ENCODE results near the gene ACOT12. TPM values are rescaled to one million over a fixed set of nuclear protein-coding genes. Genes with fewer than 3 reads are reported as not detected.

ACOT12 gene
- total RNA-seq, 1 experiment from 2014 or later, result not detected

DNA sequence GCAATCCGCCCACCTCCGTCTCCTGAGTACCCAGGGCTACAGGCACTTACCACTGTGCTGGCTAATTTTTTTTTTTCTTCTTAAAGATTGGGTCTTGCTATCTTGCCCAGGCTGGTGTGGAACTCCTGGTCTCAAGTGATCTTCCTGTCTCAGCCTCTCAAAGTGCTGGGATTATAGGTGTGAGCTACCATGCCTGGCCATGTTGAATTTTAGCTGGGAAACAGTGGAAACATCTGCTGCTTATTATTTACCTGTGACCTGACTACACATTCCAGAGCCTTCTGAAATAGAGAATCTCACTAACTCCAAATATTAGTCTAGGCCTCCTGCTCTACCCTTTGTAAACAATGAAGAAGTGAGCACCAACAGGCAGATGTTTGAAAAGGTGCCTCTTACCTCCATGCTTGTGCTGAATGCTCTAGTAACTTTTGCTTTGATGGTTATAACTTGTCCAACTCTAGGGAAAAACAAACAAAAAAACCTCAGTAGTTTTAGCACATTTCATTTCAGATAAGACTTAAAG lies 22.5 kb downstream of the ACOT12 start:
- H3K27me3 Mint-ChIP-seq (ENCODE audit: low read depth), result peaks cover 7% of the 10 kb centered on the region
- no peaks in the 10 kb centered on the region for H3K4me1 Mint-ChIP-seq
- TF ChIP-seq FOXP1 (CRISPR knock-in tag; IDR thresholded peaks at IDR 0.05; ENCODE audit: borderline replicate concordance) (no peak), GABPB1 (CRISPR knock-in tag; IDR thresholded peaks at IDR 0.05) (peak; percentile 9; the same call in 1 of the 2 replicates)
- CTCF ChIA-PET, result interaction anchor here (0.6 kb wide), 1 partner anchor 10 kb away, joined by 4 read pairs; no protein-coding TSS in a partner anchor
- ATAC-seq, result no peak
- POLR2A ChIA-PET, result no interaction called here
- H3K4me3 Mint-ChIP-seq, result no peak overlapping the region
- H3K9me3 Mint-ChIP-seq, result no peaks in the 10 kb centered on the region
- DNase-seq (ENCODE audit: low spot score), result no peak
- H3K27ac Mint-ChIP-seq, result no peak overlapping the region
- no peaks in the 10 kb centered on the region for H3K36me3 Mint-ChIP-seq

DNA sequence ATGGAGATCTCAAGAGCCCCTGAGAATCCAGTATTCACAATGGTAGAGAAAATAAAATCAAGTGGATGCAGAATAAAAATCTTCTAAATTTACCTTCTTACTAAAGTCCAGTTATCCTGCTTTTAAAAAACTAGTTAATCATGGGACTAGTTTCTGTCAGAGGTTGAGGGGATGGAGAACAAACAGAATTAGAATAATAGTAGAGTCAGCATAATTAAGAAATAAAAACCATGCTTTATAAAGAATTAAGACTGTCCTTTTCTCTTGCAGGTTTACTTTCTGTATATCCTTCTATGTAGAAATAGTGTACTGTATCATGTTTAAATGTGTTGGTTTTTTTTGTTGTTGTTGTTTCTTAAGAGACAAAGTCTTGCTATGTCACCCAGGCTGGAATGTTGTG lies 23.0 kb downstream of the ACOT12 start:
- TF ChIP-seq, protein P1, sequence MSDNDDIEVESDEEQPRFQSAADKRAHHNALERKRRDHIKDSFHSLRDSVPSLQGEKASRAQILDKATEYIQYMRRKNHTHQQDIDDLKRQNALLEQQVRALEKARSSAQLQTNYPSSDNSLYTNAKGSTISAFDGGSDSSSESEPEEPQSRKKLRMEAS (CRISPR knock-in tag; IDR thresholded peaks at IDR 0.05), result no peak
- TF ChIP-seq GABPB1 (CRISPR knock-in tag; IDR thresholded peaks at IDR 0.05), result no peak
- no peak for TF ChIP-seq ZNF219 (CRISPR knock-in tag; IDR thresholded peaks at IDR 0.05; ENCODE audit: borderline replicate concordance)
- TF ChIP-seq, protein P2, sequence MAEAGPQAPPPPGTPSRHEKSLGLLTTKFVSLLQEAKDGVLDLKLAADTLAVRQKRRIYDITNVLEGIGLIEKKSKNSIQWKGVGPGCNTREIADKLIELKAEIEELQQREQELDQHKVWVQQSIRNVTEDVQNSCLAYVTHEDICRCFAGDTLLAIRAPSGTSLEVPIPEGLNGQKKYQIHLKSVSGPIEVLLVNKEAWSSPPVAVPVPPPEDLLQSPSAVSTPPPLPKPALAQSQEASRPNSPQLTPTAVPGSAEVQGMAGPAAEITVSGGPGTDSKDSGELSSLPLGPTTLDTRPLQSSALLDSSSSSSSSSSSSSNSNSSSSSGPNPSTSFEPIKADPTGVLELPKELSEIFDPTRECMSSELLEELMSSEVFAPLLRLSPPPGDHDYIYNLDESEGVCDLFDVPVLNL (CRISPR knock-in tag; IDR thresholded peaks at IDR 0.05; ENCODE audit: borderline replicate concordance, low read depth), result no peak
- TF ChIP-seq TCF7 (CRISPR knock-in tag; IDR thresholded peaks at IDR 0.05; ENCODE audit: low read depth), result no peak
- no peak for TF ChIP-seq ATF1 (CRISPR knock-in tag; IDR thresholded peaks at IDR 0.05)
- no peak for TF ChIP-seq ZNF263 (CRISPR knock-in tag; IDR thresholded peaks at IDR 0.05; ENCODE audit: low read depth)
- TF ChIP-seq JUN (CRISPR knock-in tag; IDR thresholded peaks at IDR 0.05), result no peak
- TF ChIP-seq, protein P3, sequence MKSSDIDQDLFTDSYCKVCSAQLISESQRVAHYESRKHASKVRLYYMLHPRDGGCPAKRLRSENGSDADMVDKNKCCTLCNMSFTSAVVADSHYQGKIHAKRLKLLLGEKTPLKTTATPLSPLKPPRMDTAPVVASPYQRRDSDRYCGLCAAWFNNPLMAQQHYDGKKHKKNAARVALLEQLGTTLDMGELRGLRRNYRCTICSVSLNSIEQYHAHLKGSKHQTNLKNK (CRISPR knock-in tag; IDR thresholded peaks at IDR 0.05), result no peak
- no peak for TF ChIP-seq CREB1 (CRISPR knock-in tag; IDR thresholded peaks at IDR 0.05)
- TF ChIP-seq OVOL2 (CRISPR knock-in tag; IDR thresholded peaks at IDR 0.05; ENCODE audit: borderline replicate concordance), result no peak
- no peak for TF ChIP-seq ETV6 (CRISPR knock-in tag; IDR thresholded peaks at IDR 0.05)
- TF ChIP-seq, protein P4, sequence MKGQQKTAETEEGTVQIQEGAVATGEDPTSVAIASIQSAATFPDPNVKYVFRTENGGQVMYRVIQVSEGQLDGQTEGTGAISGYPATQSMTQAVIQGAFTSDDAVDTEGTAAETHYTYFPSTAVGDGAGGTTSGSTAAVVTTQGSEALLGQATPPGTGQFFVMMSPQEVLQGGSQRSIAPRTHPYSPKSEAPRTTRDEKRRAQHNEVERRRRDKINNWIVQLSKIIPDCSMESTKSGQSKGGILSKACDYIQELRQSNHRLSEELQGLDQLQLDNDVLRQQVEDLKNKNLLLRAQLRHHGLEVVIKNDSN (CRISPR knock-in tag; IDR thresholded peaks at IDR 0.05), result no peak
- TF ChIP-seq, protein P5, sequence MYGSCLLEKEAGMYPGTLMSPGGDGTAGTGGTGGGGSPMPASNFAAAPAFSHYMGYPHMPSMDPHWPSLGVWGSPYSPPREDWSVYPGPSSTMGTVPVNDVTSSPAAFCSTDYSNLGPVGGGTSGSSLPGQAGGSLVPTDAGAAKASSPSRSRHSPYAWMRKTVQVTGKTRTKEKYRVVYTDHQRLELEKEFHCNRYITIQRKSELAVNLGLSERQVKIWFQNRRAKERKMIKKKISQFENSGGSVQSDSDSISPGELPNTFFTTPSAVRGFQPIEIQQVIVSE (CRISPR knock-in tag; IDR thresholded peaks at IDR 0.05; ENCODE audit: borderline replicate concordance), result no peak
- POLR2A ChIA-PET, result no interaction called here
- no peak for DNase-seq (ENCODE audit: low spot score)
- H3K9me3 Mint-ChIP-seq, result no peaks in the 10 kb centered on the region
- peaks cover 3% of the 10 kb centered on the region for H3K27me3 Mint-ChIP-seq (ENCODE audit: low read depth)
- no peak overlapping the region for H3K27ac Mint-ChIP-seq
- no peaks in the 10 kb centered on the region for H3K4me1 Mint-ChIP-seq
- H3K4me3 Mint-ChIP-seq, result no peak overlapping the region
- no peaks in the 10 kb centered on the region for H3K36me3 Mint-ChIP-seq
- no peak for ATAC-seq
- CTCF ChIA-PET, result no interaction called here

DNA sequence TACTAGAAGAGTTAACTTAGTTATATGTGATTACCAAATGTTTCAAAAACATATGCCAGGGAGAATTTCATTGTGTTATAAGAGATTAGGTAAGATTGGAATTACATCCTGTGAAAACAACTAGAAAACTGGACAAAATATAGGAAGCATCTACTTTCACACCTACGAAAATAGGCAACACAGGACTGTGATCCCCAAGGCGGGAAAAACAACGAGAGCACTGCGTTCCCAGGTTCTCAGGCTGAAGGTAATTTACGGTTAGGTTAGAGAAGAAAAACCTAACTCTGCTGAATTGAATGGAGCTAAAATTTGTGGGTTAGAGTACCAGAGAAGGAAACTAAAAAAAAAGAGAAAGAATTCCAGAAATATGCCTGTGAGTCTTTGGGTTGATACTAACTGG lies 28.4 kb downstream of the ACOT12 start:
- Mint-ChIP-seq H3K27ac (no peak overlapping the region), H3K36me3 (no peaks in the 10 kb centered on the region), H3K9me3 (no peaks in the 10 kb centered on the region), H3K4me3 (no peak overlapping the region), H3K4me1 (no peaks in the 10 kb centered on the region), H3K27me3 (ENCODE audit: low read depth) (no peaks in the 10 kb centered on the region)
- ATAC-seq, result no peak
- POLR2A ChIA-PET, result no interaction called here
- CTCF ChIA-PET, result no interaction called here
- no peak for DNase-seq (ENCODE audit: low spot score)
- no peak for TF ChIP-seq ZNF121 (CRISPR knock-in tag; IDR thresholded peaks at IDR 0.05)
- TF ChIP-seq, protein P6, sequence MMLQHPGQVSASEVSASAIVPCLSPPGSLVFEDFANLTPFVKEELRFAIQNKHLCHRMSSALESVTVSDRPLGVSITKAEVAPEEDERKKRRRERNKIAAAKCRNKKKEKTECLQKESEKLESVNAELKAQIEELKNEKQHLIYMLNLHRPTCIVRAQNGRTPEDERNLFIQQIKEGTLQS (CRISPR knock-in tag; conservative IDR thresholded peaks at IDR 0.05), result no peak
- TF ChIP-seq PRRX2 (CRISPR knock-in tag; IDR thresholded peaks at IDR 0.05), result no peak
- no peak for TF ChIP-seq MYBL2 (CRISPR knock-in tag; IDR thresholded peaks at IDR 0.05)
- TF ChIP-seq ZNF317 (CRISPR knock-in tag; IDR thresholded peaks at IDR 0.05; ENCODE audit: borderline replicate concordance, low read depth), result no peak
- no peak for TF ChIP-seq SP1 (CRISPR knock-in tag; conservative IDR thresholded peaks at IDR 0.05)
- no peak for TF ChIP-seq JAZF1 (CRISPR knock-in tag; IDR thresholded peaks at IDR 0.05)
- TF ChIP-seq ZNF232 (CRISPR knock-in tag; IDR thresholded peaks at IDR 0.05), result no peak
- TF ChIP-seq ESRRA (CRISPR knock-in tag; IDR thresholded peaks at IDR 0.05; ENCODE audit: borderline replicate concordance), result no peak
- TF ChIP-seq, protein P7, sequence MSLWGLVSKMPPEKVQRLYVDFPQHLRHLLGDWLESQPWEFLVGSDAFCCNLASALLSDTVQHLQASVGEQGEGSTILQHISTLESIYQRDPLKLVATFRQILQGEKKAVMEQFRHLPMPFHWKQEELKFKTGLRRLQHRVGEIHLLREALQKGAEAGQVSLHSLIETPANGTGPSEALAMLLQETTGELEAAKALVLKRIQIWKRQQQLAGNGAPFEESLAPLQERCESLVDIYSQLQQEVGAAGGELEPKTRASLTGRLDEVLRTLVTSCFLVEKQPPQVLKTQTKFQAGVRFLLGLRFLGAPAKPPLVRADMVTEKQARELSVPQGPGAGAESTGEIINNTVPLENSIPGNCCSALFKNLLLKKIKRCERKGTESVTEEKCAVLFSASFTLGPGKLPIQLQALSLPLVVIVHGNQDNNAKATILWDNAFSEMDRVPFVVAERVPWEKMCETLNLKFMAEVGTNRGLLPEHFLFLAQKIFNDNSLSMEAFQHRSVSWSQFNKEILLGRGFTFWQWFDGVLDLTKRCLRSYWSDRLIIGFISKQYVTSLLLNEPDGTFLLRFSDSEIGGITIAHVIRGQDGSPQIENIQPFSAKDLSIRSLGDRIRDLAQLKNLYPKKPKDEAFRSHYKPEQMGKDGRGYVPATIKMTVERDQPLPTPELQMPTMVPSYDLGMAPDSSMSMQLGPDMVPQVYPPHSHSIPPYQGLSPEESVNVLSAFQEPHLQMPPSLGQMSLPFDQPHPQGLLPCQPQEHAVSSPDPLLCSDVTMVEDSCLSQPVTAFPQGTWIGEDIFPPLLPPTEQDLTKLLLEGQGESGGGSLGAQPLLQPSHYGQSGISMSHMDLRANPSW (CRISPR knock-in tag; conservative IDR thresholded peaks at IDR 0.05; ENCODE audit: low read depth), result no peak
- TF ChIP-seq, protein P8, sequence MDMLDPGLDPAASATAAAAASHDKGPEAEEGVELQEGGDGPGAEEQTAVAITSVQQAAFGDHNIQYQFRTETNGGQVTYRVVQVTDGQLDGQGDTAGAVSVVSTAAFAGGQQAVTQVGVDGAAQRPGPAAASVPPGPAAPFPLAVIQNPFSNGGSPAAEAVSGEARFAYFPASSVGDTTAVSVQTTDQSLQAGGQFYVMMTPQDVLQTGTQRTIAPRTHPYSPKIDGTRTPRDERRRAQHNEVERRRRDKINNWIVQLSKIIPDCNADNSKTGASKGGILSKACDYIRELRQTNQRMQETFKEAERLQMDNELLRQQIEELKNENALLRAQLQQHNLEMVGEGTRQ (CRISPR knock-in tag; IDR thresholded peaks at IDR 0.05), result no peak
- TF ChIP-seq FOXJ3 (CRISPR knock-in tag; IDR thresholded peaks at IDR 0.05; ENCODE audit: borderline replicate concordance), result no peak
- TF ChIP-seq ATF1 (CRISPR knock-in tag; IDR thresholded peaks at IDR 0.05), result no peak
